Epidermal melanocyte (primary cell): ENCODE results near the gene RARRES1.

Experiments
- DNase-seq: peaks from one replicate; pipeline ENCODE4 v3.0.0; 2011; ENCODE audit warnings: low spot score; ENCODE audit not compliant: insufficient read length

Gene RARRES1

GRCh38 chr3:158731938-158732855 lies at the start of gene RARRES1:
Gene RARRES1, minus strand, starts transcription at chr3:158732457. Its CDS starts 42 bp downstream, at chr3:158732415.
- peak; percentile 38 for DNase-seq

- DNase-seq: no peak
Measured at GRCh38 chr3:158781849-158782248, 49.6 kb upstream of the RARRES1 start.

GRCh38 chr3:158781191-158781590 lies 48.9 kb upstream of the RARRES1 start:
- DNase-seq: no peak

GRCh38 chr3:158780766-158781165 lies 48.5 kb upstream of the RARRES1 start:
- no peak for DNase-seq

GRCh38 chr3:158777161-158777873 lies 45.1 kb upstream of the RARRES1 start:
- DNase-seq: no peak

- DNase-seq: no peak
Measured at GRCh38 chr3:158776531-158776930, 44.3 kb upstream of the RARRES1 start.

GRCh38 chr3:158775426-158776410 lies 43.5 kb upstream of the RARRES1 start:
- no peak for DNase-seq

GRCh38 chr3:158774965-158775364 lies 42.7 kb upstream of the RARRES1 start:
- DNase-seq: no peak

GRCh38 chr3:158773845-158774830 lies 41.9 kb upstream of the RARRES1 start:
- DNase-seq: no peak

- no peak for DNase-seq
Measured at GRCh38 chr3:158773166-158773565, 40.9 kb upstream of the RARRES1 start.

GRCh38 chr3:158771982-158772381 lies 39.7 kb upstream of the RARRES1 start:
- DNase-seq: no peak

- no peak for DNase-seq
Measured at GRCh38 chr3:158771577-158771976, 39.3 kb upstream of the RARRES1 start.

- DNase-seq: no peak
Measured at GRCh38 chr3:158770741-158771350, 38.6 kb upstream of the RARRES1 start.

- no peak for DNase-seq
Measured at GRCh38 chr3:158769952-158770740, 37.9 kb upstream of the RARRES1 start.

- DNase-seq: no peak
Measured at GRCh38 chr3:158769549-158769948, 37.3 kb upstream of the RARRES1 start.

GRCh38 chr3:158768881-158769543 lies 36.8 kb upstream of the RARRES1 start:
- peak; percentile 85 for DNase-seq

GRCh38 chr3:158768361-158768787 lies 36.1 kb upstream of the RARRES1 start:
- peak; percentile 28 for DNase-seq

- DNase-seq: no peak
Measured at GRCh38 chr3:158766364-158766763, 34.1 kb upstream of the RARRES1 start.
